Activated CD8-positive, alpha-beta memory T cell treated with anti-CD3 and anti-CD28 coated beads, Interleukin-2, amount 50 U/mL, for 24 hours (primary cell): ENCODE results near the gene TOR4A.
A peak's percentile ranks its signal among the peaks of the same experiment; 100 is the strongest.

Experiments used
- DNase-seq: peaks from one replicate; pipeline ENCODE4 v3.0.0-alpha.2; 2020; ENCODE audit errors: extremely low read depth

Gene TOR4A

DNA sequence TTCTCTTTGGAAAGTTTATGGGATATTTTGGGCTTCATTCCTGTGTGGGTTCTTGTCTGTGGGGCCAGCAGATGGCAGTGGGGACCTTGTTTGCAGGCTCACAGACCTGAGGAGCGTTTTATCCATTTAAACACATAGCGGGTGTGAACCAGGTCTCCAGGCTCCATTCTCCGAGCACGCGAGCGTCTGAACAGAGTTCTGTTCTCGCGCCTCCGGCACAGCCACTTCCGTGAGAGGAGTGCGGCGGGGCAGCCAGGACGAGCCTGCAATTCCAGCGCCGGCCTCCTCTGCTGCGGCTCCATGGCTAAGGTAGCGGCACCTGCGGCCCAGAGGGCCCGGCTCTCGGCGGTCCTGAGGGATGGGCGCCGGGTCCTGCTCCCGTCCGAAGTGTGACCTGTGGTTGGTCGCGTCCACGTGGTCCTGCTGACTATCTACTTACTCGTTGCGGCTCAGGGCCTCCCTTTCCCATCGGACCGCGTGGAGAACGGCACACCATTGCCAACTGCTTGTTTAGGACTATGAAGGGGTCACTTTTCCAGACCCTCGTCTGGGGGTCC is 17.2 kb downstream of the TOR4A start:
- DNase-seq, result no peak

DNA sequence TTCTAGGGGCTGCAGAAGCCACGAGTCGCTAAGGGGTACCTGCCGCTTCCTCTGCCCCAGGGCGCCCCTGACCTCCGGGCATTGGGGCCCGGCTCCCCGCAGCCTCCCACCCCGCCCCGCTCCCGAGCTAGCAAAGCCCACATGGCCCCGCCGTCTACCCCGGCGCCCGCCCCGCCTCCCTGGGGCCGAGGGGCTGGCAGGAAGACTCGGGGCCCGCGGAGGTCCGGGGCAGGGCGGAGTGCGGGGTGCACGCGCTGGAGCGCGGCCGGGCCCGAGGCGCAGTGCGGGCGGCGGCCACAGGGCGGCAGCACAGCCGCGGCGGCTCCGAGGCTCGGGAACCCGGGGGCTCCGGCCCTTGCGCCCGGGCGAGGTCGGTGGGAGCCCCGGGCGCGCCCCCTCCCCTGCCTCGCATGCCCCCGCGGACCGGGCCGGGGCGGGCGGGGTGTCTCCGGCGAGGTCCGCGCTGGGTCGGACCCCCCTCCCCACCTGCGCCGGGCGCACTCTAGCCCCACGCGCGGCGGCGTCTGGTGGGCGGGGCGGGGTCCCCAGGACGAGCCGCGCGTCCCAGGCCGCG is 17.8 kb downstream of the TOR4A start:
- DNase-seq, result no peak

DNA sequence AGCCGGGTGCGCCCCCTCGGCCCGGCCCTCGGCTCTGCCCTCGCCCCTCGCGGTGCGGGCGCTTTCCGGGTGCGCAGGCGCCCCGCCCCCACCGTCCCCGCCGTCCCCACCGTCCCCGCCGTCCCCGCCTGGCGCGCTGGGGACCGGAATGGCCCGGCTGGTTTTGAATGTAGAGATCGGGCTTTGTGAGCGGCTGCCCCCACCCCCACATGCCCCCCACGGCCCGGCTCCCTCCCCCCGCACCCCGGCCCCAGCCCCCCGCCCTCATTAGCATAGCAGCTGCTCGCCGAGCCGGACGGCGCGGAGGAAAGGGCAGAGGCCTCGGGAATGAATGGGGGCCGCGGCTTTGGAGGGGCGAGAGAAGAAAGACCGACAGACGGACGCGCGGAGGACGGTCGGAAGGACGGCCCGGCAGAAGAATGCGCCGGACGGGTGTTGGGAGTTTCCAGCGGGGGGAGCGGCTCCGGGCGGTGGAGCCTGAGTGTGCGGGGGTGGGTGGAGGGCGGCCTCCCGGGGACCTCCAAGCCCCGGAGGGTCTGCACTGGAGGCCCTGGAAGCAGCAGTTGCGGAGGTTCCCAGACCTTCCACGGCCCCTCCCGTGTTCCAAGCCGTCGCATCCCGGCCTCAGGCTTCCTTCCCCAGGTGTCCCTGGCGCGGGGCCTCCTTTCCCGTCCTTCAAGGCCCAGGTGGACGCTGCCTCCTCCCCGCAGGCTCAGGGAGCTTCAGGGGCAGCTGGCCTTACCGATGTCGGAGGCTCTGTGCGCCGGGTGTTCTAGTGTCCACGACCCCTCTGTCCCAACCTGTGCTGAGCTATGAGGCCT is 18.5 kb downstream of the TOR4A start:
- no peak for DNase-seq

DNA sequence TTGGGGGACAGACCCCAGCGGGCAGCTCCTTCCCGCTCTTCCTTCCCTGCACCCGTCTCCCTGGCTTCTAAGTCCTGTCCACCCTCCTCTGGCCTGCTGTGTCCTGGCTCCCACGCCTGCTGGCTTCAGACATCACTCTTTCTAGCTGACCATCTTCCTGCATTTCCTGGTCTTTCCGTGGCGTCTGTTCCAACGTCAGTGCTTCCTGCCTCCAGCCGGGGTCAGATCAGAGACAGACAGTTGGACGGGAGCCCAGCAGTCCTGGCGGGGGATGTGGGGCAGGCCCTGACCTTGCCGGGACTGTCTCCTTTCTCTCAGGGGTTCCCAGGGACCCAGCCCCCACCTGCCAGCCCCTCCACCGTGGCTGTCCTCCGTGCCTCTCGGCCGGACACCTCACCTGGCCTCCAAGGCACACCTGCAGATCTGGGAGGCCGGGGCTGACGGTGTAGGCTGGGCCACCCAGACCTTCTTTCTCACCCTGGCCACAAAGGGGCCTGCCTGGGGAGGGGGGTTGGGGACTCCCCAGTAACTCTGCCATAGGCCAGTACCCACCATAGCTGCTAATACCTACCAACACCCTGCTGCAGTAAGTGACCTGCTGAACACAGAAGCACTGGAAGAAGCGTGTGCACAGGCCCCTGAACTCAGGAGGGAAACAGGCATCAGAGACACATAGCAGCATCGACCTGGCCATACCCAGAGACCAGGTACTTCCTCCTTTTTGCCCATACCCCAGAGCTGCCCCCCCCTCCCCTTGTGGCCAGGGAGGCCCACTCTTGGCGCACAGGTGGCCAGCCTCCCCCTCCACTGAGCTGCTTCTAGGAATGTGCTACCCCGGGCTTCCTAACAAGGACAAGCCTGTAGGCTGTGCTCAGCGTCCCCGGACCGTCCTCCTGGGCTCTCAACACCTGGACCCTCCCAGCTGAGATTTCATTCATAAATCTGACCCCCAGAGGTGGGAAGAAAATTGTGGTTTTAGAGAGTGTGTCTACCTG is 19.4 kb downstream of the TOR4A start:
- no peak for DNase-seq

DNA sequence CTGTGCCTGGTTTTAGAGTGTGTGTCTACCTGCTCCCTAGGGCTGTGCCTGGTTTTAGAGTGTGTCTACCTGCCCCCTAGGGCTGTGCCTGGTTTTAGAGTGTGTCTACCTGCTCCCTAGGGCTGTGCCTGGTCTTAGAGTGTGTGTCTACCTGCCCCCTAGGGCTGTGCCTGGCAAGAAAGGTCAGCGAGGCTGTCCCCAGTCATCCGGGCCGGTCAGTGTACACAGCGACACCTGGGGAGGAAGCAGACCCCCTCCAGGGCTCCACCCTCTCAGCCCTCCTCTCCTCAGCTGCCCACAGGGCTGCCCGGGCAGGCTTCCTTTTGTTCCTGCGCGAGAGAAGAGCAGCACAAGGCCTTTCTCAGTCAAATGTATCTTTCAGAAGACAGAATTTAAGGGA is 20.4 kb downstream of the TOR4A start:
- DNase-seq, result no peak

DNA sequence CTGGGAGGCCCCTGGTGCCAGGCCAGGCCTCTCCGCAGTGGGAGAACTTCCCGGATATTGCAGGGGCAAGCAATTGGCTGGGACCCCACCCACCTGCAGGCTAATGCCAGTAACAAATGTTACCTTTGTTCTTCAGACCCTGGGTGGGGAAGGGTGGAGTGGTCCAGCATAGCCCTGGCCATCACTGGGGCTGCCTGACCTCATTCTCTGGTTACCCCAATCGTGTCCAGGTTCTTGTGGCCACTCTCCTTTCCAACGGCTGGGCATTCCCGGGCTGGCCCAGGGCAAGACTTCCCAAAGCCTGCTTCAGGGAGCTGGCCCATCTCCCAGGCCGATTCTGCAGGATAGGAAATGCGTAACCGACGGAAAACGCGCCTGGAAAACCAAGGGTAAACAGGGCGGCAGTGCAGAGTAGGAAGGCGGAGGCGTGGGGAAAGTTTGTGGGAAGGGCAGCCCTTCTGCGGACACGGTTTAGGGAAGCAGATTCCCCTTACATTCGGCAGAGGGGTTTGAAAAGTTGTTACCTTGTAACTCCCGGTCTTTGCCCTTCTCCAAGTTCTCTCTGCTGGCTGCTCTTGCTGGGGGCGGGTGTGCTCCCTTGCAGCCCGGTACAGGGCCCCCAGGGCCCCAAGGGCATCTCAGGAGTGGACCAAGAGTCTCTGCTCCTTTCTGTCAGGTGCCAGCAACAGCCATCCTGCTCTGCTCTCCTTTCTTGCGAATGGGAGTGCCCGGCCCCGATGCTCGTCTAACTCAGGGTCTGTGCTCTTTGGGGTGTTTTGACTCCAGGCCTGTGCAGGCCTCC is 21.1 kb downstream of the TOR4A start:
- no peak for DNase-seq

DNA sequence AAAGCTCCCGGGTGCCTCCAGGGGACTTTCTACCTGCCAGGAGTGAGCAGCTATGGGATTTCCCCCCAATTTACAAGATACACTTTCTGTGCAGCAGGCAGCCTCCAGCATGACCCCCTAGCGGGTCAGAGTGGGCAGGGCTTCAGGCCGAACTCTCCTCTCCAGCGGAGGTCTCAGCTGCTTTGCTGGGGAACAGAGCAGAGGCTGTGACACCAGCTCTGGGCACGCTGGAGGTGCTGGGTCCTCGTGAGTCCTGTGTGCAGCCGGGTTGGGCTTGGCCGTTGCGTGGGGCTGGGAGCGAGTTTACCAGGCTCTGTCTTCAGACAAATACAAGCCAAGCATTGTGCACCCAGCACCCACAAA is 21.7 kb downstream of the TOR4A start:
- DNase-seq, result no peak

DNA sequence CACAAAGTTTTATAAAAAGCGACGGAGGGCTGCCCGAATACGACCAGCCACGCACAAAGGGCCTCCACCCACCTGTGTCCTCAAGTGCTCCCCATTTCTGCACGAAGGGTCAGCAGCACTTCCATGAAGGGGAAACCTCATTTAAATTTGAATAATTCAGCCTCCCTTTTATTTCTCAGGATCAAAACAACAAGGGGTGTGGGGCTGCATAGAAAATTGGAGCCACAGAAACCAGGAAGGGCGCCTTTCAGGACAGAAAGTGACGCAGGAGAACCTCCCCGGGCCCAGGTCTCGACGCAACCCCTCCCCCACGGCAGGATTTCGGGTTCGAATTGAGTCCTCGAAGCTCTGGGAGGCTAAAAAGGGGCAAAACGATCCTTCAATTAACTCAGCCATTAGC is 22.4 kb downstream of the TOR4A start:
- no peak for DNase-seq

DNA sequence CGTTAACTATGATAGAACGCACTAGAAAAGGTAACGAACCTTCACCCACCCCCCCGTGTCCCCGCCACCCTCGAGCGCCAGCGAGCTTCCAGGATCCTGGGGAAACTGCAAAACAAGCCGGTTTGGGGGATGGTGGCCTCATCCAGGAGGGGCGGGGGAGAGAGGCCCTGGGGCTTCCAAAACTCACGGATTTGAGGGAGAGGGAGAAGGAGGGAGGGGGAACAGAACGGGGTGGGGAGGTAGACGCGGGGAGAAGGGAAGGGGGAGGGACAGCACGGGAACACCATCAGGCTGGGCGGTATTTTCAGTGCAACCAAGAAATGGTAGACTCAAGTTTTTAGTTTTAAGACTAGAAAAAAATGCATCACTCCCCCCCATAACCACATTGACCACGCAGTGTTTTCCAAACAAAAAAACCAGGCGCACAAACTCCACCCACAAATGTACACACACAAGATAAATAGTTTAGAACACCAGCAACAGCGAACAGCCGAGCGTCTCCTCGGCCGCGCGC is 23.1 kb downstream of the TOR4A start:
- no peak for DNase-seq

DNA sequence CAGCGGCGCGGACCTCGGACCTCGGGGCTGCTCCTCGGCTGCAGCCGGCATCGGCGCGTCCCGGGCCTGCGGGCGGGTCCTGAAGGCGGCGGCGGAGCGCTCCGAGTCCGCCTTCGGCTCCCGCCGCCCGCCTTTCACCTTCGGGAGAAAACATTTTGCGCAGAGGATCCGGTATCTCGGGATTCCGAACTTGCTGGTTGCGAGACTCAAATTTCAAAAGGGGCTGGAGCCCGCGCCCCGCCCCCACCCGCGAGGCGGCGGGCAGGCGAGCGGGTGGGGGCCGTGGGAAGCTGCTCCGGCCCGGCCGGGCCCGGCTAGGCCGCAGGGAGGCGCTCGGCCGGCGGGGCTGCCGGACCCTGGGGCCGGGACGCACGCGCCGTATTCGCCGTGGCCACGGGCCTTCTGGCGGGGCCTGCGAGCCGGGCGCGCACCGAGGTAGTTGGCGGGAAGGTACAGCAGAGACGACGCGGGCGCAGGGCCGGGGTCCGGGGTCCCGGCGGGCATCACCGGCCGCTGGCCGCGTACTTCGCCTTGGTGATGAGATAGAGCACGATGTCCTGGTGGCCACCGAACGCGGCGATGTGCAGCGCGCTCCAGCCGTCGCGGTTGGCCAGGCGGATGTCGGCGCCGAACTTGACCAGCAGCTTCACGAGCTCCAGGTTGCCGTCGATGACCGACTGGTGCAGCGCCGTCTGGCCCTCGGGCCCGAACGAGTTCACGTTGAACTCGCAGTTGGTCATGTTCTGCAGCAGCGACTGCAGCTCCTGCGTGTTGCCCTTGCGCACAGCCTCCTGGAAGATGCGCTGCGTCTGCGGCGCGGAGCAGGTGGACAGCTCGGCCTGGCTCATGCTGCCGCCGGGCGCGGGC is 23.8 kb downstream of the TOR4A start:
- DNase-seq, result no peak

DNA sequence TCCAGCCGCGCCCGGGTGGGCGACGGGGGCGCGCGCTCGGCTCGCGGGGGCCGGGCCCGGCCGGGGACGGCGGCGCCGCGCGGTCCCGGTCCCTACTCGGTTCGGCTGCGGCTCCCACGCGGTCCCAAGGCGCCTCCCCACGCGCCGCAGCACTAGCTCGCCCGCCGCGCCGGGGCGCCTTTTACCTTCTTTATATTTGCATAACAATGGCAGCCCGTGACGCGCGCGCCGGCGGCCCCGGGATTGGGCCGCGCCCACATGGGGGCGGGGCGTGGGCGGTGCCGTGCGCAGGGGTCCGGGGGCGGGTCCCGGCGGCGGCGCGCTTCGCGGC is 24.6 kb downstream of the TOR4A start, which contains the start of gene NRARP:
Gene NRARP (minus strand): TSS at position 154 of the 331 bp plus-strand sequence. CDS start 343 bp downstream, outside the sequence.
- peak; percentile 69 for DNase-seq

DNA sequence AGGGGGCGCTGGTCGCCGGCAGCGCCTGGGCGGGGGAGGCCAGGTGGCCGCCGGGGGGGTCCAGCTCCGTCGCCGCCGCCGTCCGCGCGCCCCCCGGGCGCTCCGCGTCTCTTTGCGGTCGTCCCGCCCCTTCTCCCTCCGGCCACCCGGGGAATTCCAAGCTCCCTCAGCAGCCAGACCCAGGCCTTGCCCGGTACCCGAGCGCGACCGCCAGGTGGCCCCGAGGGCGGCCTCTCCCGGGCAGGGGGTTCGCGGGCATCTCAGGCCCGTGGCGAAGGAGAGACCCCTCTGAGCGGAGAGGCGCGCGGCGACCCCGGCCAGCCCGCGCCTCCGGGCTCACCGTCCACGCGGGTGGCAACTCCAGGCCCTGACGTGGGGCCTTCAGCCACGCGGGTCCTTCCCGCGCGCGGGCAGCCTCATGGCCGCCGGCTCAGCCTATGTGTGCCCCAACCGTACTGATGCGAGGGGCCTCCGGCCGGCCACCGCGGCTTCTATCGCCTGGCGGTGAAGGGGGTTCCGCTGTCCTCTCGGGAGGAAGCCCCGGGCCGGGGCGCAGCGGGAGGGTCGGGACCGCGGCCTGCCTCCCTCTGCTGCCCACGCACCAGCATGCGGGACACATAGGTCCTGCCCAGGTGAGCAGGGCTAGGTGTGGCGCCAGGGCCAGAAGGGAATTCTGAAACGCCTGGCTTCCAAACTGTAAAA is 25.1 kb downstream of the TOR4A start:
- no peak for DNase-seq

DNA sequence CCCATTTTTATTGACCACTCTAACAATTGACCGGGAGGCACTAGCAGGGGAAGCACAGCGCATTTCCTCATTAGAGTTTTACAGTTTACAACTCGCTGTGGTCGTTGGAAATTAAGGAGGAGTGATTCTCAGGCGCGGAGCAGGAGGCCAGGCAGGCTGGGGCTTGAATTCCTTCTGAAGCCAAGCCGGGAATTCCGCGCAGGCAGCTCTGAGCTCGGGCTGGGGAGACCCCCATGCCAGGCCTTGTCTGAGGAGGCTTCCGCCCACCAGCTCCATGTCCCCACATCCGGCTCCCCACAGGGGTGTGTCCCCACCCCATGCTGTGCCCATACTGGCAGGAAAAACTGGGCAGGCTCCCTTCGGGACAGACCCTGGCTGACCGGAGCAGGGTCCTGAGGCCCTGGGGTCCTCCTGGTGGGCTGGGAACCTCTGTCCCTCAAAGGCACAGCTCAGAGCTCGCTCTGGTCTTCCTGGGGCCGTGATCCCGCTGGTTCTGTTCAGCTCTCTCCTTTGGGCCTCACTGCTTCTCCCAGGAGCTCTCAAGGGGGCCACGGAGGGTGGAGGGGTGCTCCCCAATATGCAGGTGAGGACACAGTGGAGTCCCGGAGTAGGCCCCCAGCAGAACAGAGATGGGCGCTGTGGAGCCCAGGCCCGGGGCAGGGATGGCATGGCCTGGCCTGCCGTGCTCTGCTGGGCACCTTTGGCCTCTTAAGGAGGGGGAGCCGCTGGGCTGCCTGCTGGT is 25.8 kb downstream of the TOR4A start:
- DNase-seq, result no peak

DNA sequence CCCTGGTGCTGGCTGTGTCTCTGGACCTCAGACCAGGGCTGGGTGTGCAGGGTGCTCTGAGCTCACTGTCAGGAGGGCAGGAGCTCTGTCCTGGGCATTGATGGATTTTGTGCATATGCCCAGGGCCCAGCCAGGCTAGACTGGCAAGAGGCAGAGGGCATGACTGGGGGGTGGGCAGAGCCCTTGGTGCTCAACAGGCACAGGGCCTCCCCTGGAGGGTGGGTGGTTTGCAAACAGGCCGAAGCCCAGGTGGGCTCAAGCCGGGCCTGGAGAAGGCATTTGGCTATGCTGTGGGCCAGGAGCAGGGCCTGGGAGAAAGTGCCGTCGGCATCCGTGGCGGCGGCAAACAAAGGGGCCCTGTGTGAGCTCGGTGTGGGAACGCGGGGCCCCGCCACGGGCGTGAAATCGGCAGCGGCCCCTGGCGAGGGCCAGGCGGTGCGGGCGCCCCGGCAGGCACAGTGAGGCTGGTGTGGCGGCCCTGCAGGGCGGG is 26.4 kb downstream of the TOR4A start:
- no peak for DNase-seq

DNA sequence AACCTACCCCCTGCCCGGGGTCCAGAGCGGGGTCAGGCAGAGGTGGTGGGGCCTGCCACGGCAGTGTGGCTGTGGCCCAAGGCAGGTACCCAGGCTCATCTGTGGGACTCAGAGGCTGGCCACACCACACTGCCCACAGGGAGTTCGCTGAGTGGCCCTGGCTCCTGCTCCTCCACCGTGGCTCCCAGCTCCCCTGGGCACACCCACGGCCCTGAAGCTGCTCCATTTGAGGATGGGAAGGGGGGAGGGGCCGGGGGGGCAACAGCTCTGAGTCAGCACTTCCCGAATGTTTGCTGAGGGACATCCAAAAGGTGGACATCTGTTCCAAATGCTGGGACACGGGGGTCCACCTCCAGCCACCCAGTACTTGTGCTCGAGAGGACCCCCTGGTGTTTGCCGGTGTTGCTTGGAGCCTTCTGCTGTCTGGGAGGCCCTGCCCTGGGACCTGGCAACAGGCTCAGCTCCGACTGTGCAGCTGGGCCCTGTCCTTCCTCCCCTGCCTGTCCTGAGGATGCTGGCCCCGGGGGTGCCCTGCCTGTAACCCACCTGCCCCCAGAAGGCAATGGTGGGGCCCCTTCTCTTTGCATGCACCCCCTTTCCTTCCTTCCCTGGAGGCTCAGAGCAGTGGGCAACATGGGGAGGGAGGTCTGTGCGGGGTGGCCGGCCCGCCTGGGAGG is 27.0 kb downstream of the TOR4A start:
- DNase-seq, result no peak

DNA sequence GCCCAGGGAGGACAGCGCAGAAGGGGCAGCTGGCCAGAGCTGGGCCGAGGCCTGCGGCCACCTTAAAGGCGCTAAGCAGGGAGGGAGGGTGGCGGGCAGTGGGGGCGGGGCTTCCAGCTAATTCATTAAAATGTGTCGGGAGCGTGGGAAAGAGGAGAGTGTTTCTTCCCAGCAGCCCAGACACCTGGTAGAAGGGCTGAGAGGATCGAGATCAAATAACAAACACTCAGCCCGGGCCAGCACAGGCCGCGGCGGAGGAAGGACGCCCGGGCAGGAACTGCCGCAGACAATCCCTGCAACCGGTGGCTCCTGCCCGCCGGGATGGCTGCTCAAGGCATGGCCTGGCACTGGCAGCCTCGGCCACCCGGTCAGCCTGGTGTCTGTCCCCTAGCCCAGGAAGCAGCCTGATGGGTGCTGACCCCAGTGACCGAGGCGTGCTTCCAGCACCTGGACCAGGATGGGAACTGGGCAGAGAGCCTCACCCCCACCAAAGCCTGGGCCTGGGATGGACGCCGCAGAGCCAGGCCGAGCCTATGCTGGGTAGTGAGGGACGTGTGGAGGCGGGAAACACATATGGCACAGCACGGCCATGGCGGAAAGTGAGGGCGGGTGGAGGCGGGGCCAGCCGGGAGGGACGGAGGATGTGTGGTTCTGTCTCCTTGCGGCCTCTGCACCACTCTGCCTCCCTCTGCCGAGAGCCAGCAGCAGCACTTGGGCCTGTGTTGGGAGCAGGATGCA is 27.7 kb downstream of the TOR4A start:
- DNase-seq, result no peak

DNA sequence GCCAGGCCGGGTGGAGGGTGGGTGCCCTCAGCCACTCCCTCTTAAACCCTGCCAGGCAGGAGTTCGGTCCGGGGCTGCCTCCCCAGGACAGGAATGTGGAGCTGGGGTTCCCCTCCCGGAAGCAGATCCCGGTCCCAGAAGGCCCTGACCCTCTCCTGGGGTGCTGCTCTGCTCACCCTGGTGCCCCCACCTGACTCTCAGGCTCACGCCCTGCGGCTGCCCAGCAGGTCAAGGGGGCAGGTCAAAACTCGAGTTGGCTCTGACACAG is 28.2 kb downstream of the TOR4A start:
- DNase-seq, result no peak
